Left renal pelvis (tissue), 4 donors: ENCODE measurements around the gene F13A1. TPM values are rescaled to one million over a fixed set of nuclear protein-coding genes. Genes with fewer than 3 reads are reported as not detected.
A peak's percentile ranks its signal among the peaks of the same experiment; 100 is the strongest.

Experiments used
- DNase-seq, 4 donors: peaks; one replicate each; pipeline ENCODE4 v3.0.0-alpha.2; 2013; ENCODE audit warnings: low read depth in 4 of 4, low spot score in 3 of 4
- polyA plus RNA-seq, 4 donors: library from polyadenylated mRNA; unstranded; fragments of 120-200 nt; gene quantifications; one replicate each; pipeline ENCODE4 v1.2.1, GENCODE V29; 2013; ENCODE audit not compliant: insufficient read length in 4 of 4

F13A1 gene
- polyA plus RNA-seq, 4 donors: 11.2 to 110 (median 24.6) TPM

- DNase-seq: no peak
Observed at GRCh38 chr6:6248651-6249050, 71.8 kb downstream of the F13A1 start.

- no peak for DNase-seq
Observed at GRCh38 chr6:6246544-6246943, 73.9 kb downstream of the F13A1 start.

- DNase-seq: no peak
Observed at GRCh38 chr6:6244624-6245023, 75.8 kb downstream of the F13A1 start.

- no peak for DNase-seq
Observed at GRCh38 chr6:6243846-6244245, 76.6 kb downstream of the F13A1 start.

- DNase-seq: no peak
Observed at GRCh38 chr6:6239598-6240581, 80.6 kb downstream of the F13A1 start.

- DNase-seq: no peak
Observed at GRCh38 chr6:6236730-6237469, 83.6 kb downstream of the F13A1 start.

- no peak for DNase-seq
Observed at GRCh38 chr6:6235786-6236185, 84.7 kb downstream of the F13A1 start.

GRCh38 chr6:6234963-6235362 lies 85.5 kb downstream of the F13A1 start:
- no peak for DNase-seq

- no peak for DNase-seq
Observed at GRCh38 chr6:6230286-6230685, 90.2 kb downstream of the F13A1 start.

- DNase-seq: no peak
Observed at GRCh38 chr6:6227896-6228295, 92.6 kb downstream of the F13A1 start.

GRCh38 chr6:6225885-6226529 lies 94.5 kb downstream of the F13A1 start:
- no peak for DNase-seq

GRCh38 chr6:6224933-6225486 lies 95.5 kb downstream of the F13A1 start:
- no peak for DNase-seq

GRCh38 chr6:6221787-6222535 lies 98.5 kb downstream of the F13A1 start:
- no peak for DNase-seq

GRCh38 chr6:6220718-6221117 lies 99.7 kb downstream of the F13A1 start:
- DNase-seq: no peak

- DNase-seq: no peak
Observed at GRCh38 chr6:6219716-6220115, 100.7 kb downstream of the F13A1 start.

- DNase-seq: no peak
Observed at GRCh38 chr6:6218759-6219085, 101.7 kb downstream of the F13A1 start.

GRCh38 chr6:6217855-6218758 lies 102.4 kb downstream of the F13A1 start:
- DNase-seq: peak in 1 of 4 donors; percentile 6

GRCh38 chr6:6210994-6211393 lies 109.5 kb downstream of the F13A1 start:
- DNase-seq: no peak

GRCh38 chr6:6202886-6203285 lies 117.6 kb downstream of the F13A1 start:
- DNase-seq: no peak
